ENCODE data around the gene NEFH. TPM values are rescaled to one million over a fixed set of nuclear protein-coding genes. Genes with fewer than 3 reads are reported as not detected.
"Not testable (repeated sequence)": the region's sequence is repeated elsewhere in the genome, so short reads cannot be mapped to it uniquely, and the experiment has no call there.

NEFH gene
- polyA plus RNA-seq, 2 of the 4 experiments (the other 2 are of a cell fraction) = 0.06 to 0.23 TPM

DNA sequence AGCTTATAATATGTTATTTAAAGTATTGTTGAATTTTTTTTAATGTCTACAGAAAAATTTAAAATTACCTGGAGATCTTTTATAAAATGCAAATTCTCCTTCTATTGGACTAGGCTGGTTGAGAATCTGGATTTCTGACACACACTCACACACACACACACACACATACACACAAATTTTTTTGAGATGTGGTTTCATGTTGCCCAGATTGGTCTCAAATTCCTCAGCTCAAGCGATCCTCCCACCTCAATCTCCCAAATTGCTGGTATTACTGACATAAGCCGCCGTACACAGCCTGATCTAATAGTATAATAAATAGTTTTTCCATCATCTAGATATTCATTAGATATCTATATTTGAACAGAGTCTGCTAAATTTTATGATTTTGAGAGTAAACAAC, 46.2 kb upstream of the NEFH start:
- TF ChIP-seq, protein P1, sequence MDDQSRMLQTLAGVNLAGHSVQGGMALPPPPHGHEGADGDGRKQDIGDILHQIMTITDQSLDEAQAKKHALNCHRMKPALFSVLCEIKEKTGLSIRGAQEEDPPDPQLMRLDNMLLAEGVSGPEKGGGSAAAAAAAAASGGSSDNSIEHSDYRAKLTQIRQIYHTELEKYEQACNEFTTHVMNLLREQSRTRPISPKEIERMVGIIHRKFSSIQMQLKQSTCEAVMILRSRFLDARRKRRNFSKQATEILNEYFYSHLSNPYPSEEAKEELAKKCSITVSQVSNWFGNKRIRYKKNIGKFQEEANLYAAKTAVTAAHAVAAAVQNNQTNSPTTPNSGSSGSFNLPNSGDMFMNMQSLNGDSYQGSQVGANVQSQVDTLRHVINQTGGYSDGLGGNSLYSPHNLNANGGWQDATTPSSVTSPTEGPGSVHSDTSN (IDR thresholded peaks at IDR 0.05) = no peak
- Histone ChIP-seq H3K27ac (no peak overlapping the region), H3K4me3 (no peak overlapping the region), H3K9me3 (no peaks in the 10 kb centered on the region), H3K4me2 (no peak overlapping the region), H3K4me1 (no peaks in the 10 kb centered on the region)
- DNase-seq (ENCODE audit: low read depth in 1 of 2, low spot score in 1 of 2) (no peak), ATAC-seq (no peak), FAIRE-seq (no peak)
- POLR2A ChIA-PET = no interaction called here
- WGBS (ENCODE audit: missing lambda C conversion rate) = 93% methylated on average over 3 of the region's 3 CpGs
- CTCF ChIA-PET = interaction anchor here (1.3 kb wide), 1 partner anchor 37 kb away, joined by 3 read pairs; no protein-coding TSS in a partner anchor

- ATAC-seq = no peak
Observed at GRCh38 chr22:29434288-29434687, 45.7 kb upstream of the NEFH start.

GRCh38 chr22:29435236-29436136, 44.5 kb upstream of the NEFH start:
- no peak overlapping the region for H3K27ac ChIP-seq
- WGBS (ENCODE audit: missing lambda C conversion rate) = 41% methylated on average over 5 of the region's 5 CpGs
- no peak overlapping the region for H3K4me2 ChIP-seq
- no peak for ATAC-seq
- CTCF ChIA-PET = interaction anchor here (1.0 to 1.2 kb wide), 3 partner anchors 35 to 190 kb away, joined by 3 read pairs; no protein-coding TSS in a partner anchor
- H3K4me1 ChIP-seq = no peaks in the 10 kb centered on the region
- POLR2A ChIA-PET = interaction anchor here (0.7 kb wide), 1 partner anchor 13 kb away, joined by 3 read pairs; no protein-coding TSS in a partner anchor
- FAIRE-seq = no peak
- TF ChIP-seq POLR2AphosphoS2 (conservative IDR thresholded peaks at IDR 0.05; ENCODE audit: low read length) (no peak), KDM5A (IDR thresholded peaks at IDR 0.05) (no peak)
- H3K9me3 ChIP-seq = no peaks in the 10 kb centered on the region
- no peak for DNase-seq (ENCODE audit: low read depth in 1 of 2, low spot score in 1 of 2)
- no peak overlapping the region for H3K4me3 ChIP-seq

More at GRCh38 chr22:29434288-29434687, 45.7 kb upstream of the NEFH start:
- TF ChIP-seq KDM1A (IDR thresholded peaks at IDR 0.05; ENCODE audit: low read depth) = no peak
- no peak for TF ChIP-seq MAX (IDR thresholded peaks at IDR 0.05)
- TF ChIP-seq TFCP2L1 (CRISPR knock-in tag; IDR thresholded peaks at IDR 0.05) = no peak
- no peak for TF ChIP-seq KDM5A (IDR thresholded peaks at IDR 0.05)
- no peak for TF ChIP-seq SMC3 (IDR thresholded peaks at IDR 0.05)
- no peak for TF ChIP-seq CTCF (IDR thresholded peaks at IDR 0.05)
- no peak for TF ChIP-seq EHMT2 (IDR thresholded peaks at IDR 0.05; ENCODE audit: low read depth)
- no peak for TF ChIP-seq HOXA7 (CRISPR knock-in tag; IDR thresholded peaks at IDR 0.05)
- TF ChIP-seq RFX5 (IDR thresholded peaks at IDR 0.05) = no peak
- no peak for TF ChIP-seq MYC (IDR thresholded peaks at IDR 0.05; ENCODE audit: borderline replicate concordance, low read length)
- TF ChIP-seq CHD4 (IDR thresholded peaks at IDR 0.05; ENCODE audit: borderline replicate concordance) = no peak
- TF ChIP-seq GATA3 (IDR thresholded peaks at IDR 0.05; ENCODE audit: borderline replicate concordance) = no peak
- no peak for TF ChIP-seq RAD21 (conservative IDR thresholded peaks at IDR 0.05 in 1 of 2, IDR thresholded peaks at IDR 0.05 in 1 of 2)
- TF ChIP-seq, protein P2, sequence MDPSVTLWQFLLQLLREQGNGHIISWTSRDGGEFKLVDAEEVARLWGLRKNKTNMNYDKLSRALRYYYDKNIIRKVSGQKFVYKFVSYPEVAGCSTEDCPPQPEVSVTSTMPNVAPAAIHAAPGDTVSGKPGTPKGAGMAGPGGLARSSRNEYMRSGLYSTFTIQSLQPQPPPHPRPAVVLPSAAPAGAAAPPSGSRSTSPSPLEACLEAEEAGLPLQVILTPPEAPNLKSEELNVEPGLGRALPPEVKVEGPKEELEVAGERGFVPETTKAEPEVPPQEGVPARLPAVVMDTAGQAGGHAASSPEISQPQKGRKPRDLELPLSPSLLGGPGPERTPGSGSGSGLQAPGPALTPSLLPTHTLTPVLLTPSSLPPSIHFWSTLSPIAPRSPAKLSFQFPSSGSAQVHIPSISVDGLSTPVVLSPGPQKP (IDR thresholded peaks at IDR 0.05; ENCODE audit: low read depth, low read length) = no peak
- TF ChIP-seq HEYL (CRISPR knock-in tag; IDR thresholded peaks at IDR 0.05) = no peak
- no peak for TF ChIP-seq RARB (CRISPR knock-in tag; IDR thresholded peaks at IDR 0.05)
- Histone ChIP-seq H3K9me3 (no peaks in the 10 kb centered on the region), H3K27ac (no peak overlapping the region), H3K4me1 (no peaks in the 10 kb centered on the region), H3K4me3 (no peak overlapping the region), H3K4me2 (peak overlapping the region; percentile 18; the same call in 1 of the 3 replicates)
- ChIA-PET CTCF (interaction anchor here (1.3 kb wide), 1 partner anchor 36 kb away, joined by 3 read pairs; no protein-coding TSS in a partner anchor), POLR2A (no interaction called here)
- WGBS (ENCODE audit: missing lambda C conversion rate) = 41% methylated on average over 7 of the region's 7 CpGs
- FAIRE-seq (no peak), DNase-seq (ENCODE audit: low read depth in 1 of 2, low spot score in 1 of 2) (peak in 1 of 2 experiments; percentile 5)

GRCh38 chr22:29438283-29438682, 41.7 kb upstream of the NEFH start, which contains the start of gene RFPL1:
RFPL1 (plus strand) TSS chr22:29438583.
- FAIRE-seq, CTCF ChIA-PET: not testable (repeated sequence)

More at GRCh38 chr22:29438283-29438682, 41.7 kb upstream of the NEFH start, which contains the start of gene RFPL1:
- POLR2A ChIA-PET; H3K4me3 ChIP-seq; DNase-seq (ENCODE audit: low read depth in 1 of 2, low spot score in 1 of 2); ATAC-seq; H3K27ac ChIP-seq; H3K9me3 ChIP-seq; H3K4me2 ChIP-seq; H3K4me1 ChIP-seq: not testable (repeated sequence)
- 77% methylated on average over 8 of the region's 10 CpGs for WGBS (ENCODE audit: missing lambda C conversion rate)

Data from A549 (cell line).